Motor neuron (in vitro differentiated cells): ENCODE results near the gene PUM2. TPM values are rescaled to one million over a fixed set of nuclear protein-coding genes. Genes with fewer than 3 reads are reported as not detected.

Source experiments
- ATAC-seq, 8 experiments: fragments of 200-7000 bp; cut with Tn5 transposase; replicated peaks in 6 of 8; 2 replicates each; pipeline ENCODE4 v1.8.0; 2021; ENCODE audit warnings: mild to moderate bottlenecking in 8 of 8, moderate library complexity in 8 of 8
- H3K27ac ChIP-seq, 2 donors: fragments of 250-450 bp; sonication (Bioruptor Pico); 2 replicates each; pipeline ENCODE4 v1.9.0; 2021; ENCODE audit warnings: antibody characterized with exemption in 2 of 2, mild to moderate bottlenecking in 2 of 2, moderate library complexity in 1 of 2
- H3K4me1 ChIP-seq, 2 donors: fragments of 250-450 bp; sonication (Bioruptor Pico); replicated peaks in 1 of 2; 2 replicates each; pipeline ENCODE4 v1.6.1; 2021; ENCODE audit warnings: antibody characterized with exemption in 2 of 2, mild to moderate bottlenecking in 2 of 2, moderate library complexity in 1 of 2
- H3K4me3 ChIP-seq, 5 donors: fragments of 250-450 bp; sonication (Bioruptor Pico); 2 replicates each; pipeline ENCODE4 v1.9.0; 2021; ENCODE audit warnings: antibody characterized with exemption in 5 of 5, mild to moderate bottlenecking in 5 of 5, moderate library complexity in 4 of 5
- WGBS, 10 experiments: fragments of 450-650 bp; shearing (Covaris generic); methylation state at CpG; one replicate each; pipeline ENCODE4 v1.0.0; 2022; 5-methylcytosine and 5-hydroxymethylcytosine counted together
- in situ Hi-C, 9 experiments: fragments of 400-800 bp; cut with MboI; loops; one replicate each; pipeline ENCODE4 v1.15.0; 2021; ENCODE audit warnings: low sequenced_read_pairs in 9 of 9, low pct_unique_long_range_greater_than_20kb in 2 of 9; ENCODE audit not compliant: unreplicated experiment in 9 of 9
- total RNA-seq, 8 experiments: library from RNA; unstranded; fragments of 300-600 nt; gene quantifications; 2 replicates each; pipeline versions ENCODE4 v1.2.3 to v1.2.4, GENCODE V29; 2022

PUM2 gene
- total RNA-seq, 8 experiments from 2014 or later = 26.0 to 79.4 (median 52.7) TPM

- no peak overlapping the region for H3K27ac ChIP-seq
- in situ Hi-C loops = no loop called here
- H3K4me3 ChIP-seq = no peak overlapping the region
- ATAC-seq = no peak
- WGBS, 10 experiments = 33 to 90% (median 79%) methylated on average over 1 to 3 of the region's 3 CpGs; no CpG with 5 or more reads in 2 of the 10 experiments
- H3K4me1 ChIP-seq = peaks cover 20 to 24% of the 10 kb centered on the region in 2 donors
Observed at GRCh38 chr2:20221555-20221973, 129.1 kb downstream of the PUM2 start.

- in situ Hi-C loops = no loop called here
- ATAC-seq = no peak
- WGBS, 10 experiments = 0 to 100% (median 59%) methylated on average over 1 to 3 of the region's 3 CpGs; no CpG with 5 or more reads in 2 of the 10 experiments
- Histone ChIP-seq H3K4me1 (peaks cover 20 to 24% of the 10 kb centered on the region in 2 donors), H3K4me3 (no peak overlapping the region), H3K27ac (no peak overlapping the region)
Observed at GRCh38 chr2:20220806-20221554, 129.7 kb downstream of the PUM2 start.

DNA sequence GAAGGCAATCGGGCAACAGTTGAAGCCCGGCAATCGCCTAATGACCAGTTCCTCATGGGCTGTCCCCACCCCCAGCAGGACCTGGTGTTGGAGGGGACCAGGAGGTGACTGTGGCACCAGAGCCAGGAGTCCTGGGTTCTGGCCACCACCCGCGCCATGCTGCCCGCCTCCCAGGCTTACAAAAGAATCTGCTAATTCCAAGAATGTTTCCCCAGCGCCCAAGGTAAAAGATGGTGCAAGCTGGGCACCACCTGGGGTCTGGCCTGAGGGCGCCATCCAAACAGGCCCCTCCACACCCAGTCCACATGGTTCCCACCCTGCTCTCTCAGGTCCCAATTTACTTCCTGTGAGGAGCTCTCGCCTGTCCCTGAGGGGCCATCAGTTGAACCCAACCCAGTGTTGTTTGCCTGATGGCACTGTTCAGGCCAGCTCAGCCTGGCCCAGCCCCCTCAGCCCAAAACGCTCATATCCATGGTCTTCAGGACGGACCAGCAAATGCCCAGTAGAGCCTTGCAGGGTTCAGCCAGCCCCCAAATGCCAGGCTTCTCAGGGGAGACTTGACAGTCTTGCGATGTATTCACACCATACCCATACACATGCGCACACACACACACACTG, 130.8 kb downstream of the PUM2 start:
- in situ Hi-C loops = no loop called here
- H3K4me3 ChIP-seq = no peak overlapping the region
- no peak overlapping the region for H3K27ac ChIP-seq
- ATAC-seq = no peak
- 74 to 100% (median 96%) methylated on average over 4 to 7 of the region's 13 CpGs; no CpG with 5 or more reads in 6 of the 10 experiments for WGBS, 10 experiments
- peaks cover 20 to 24% of the 10 kb centered on the region in 2 donors for H3K4me1 ChIP-seq

- Histone ChIP-seq H3K27ac (no peak overlapping the region), H3K4me3 (no peak overlapping the region), H3K4me1 (peaks cover 25 to 27% of the 10 kb centered on the region in 2 donors)
- in situ Hi-C loops = no loop called here
- ATAC-seq = no peak
- WGBS, 10 experiments = 66 to 100% (median 100%) methylated on average over 1 to 6 of the region's 20 CpGs; no CpG with 5 or more reads in 5 of the 10 experiments
Observed at GRCh38 chr2:20218331-20219320, 132.0 kb downstream of the PUM2 start.

- H3K27ac ChIP-seq = no peak overlapping the region
- H3K4me3 ChIP-seq = no peak overlapping the region
- H3K4me1 ChIP-seq = peaks cover 29 to 31% of the 10 kb centered on the region in 2 donors
- in situ Hi-C loops = no loop called here
- whole genome bisulfite sequencing, 10 experiments = 91 to 100% methylated on average over 1 to 4 of the region's 21 CpGs; no CpG with 5 or more reads in 8 of the 10 experiments
- no peak for ATAC-seq
Observed at GRCh38 chr2:20217041-20217970, 133.3 kb downstream of the PUM2 start.

GRCh38 chr2:20216130-20217025, 134.3 kb downstream of the PUM2 start:
- peaks cover 27 to 28% of the 10 kb centered on the region in 2 donors for H3K4me1 ChIP-seq
- in situ Hi-C loops = no loop called here
- WGBS, 10 experiments = 63 to 97% (median 90%) methylated on average over 2 to 6 of the region's 22 CpGs; no CpG with 5 or more reads in 5 of the 10 experiments
- no peak overlapping the region for H3K4me3 ChIP-seq
- ATAC-seq = no peak
- no peak overlapping the region for H3K27ac ChIP-seq

GRCh38 chr2:20215183-20216040, 135.2 kb downstream of the PUM2 start:
- no peak overlapping the region for H3K27ac ChIP-seq
- in situ Hi-C loops = no loop called here
- H3K4me1 ChIP-seq = peaks cover 21 to 24% of the 10 kb centered on the region in 2 donors
- WGBS, 10 experiments = 80 to 100% (median 94%) methylated on average over 1 to 6 of the region's 13 CpGs; no CpG with 5 or more reads in 4 of the 10 experiments
- no peak overlapping the region for H3K4me3 ChIP-seq
- no peak for ATAC-seq

- WGBS, 10 experiments = 29% methylated on average over 1 of the region's 2 CpGs; no CpG with 5 or more reads in 9 of the 10 experiments
- no peak overlapping the region for H3K27ac ChIP-seq
- in situ Hi-C loops = no loop called here
- peaks cover 21 to 24% of the 10 kb centered on the region in 2 donors for H3K4me1 ChIP-seq
- ATAC-seq = no peak
- no peak overlapping the region for H3K4me3 ChIP-seq
Observed at GRCh38 chr2:20214566-20215182, 136.0 kb downstream of the PUM2 start.

GRCh38 chr2:20213651-20214565, 136.7 kb downstream of the PUM2 start:
- Histone ChIP-seq H3K4me3 (no peak overlapping the region), H3K4me1 (peaks cover 21 to 24% of the 10 kb centered on the region in 2 donors), H3K27ac (no peak overlapping the region)
- 58 to 100% (median 63%) methylated on average over 2 to 4 of the region's 9 CpGs; no CpG with 5 or more reads in 5 of the 10 experiments for WGBS, 10 experiments
- in situ Hi-C loops = no loop called here
- ATAC-seq = no peak
